Liver (tissue), 9 donors: ENCODE results near the gene SP4. TPM values are rescaled to one million over a fixed set of nuclear protein-coding genes. Genes with fewer than 3 reads are reported as not detected.

ENCODE experiments used
- DNase-seq: peaks from one replicate; pipeline ENCODE4 v3.0.0-alpha.2; 2017; ENCODE audit warnings: low spot score
- H3K27ac ChIP-seq, 2 donors: one replicate each; pipeline ENCODE4 v1.7.0; 2013; ENCODE audit warnings: inconsistent platforms in 2 of 2, low read length in 2 of 2, control low read depth in 1 of 2, low read depth in 1 of 2, mild to moderate bottlenecking in 1 of 2
- H3K27me3 ChIP-seq, 4 donors: one replicate each; pipeline versions ENCODE4 v1.6.1 to v1.7.0; 2013; ENCODE audit warnings: low read length in 3 of 4, inconsistent platforms in 1 of 4, mild to moderate bottlenecking in 1 of 4, moderate library complexity in 1 of 4; ENCODE audit not compliant: control insufficient read depth in 4 of 4, insufficient read depth in 4 of 4
- H3K36me3 ChIP-seq, 4 donors: one replicate each; pipeline versions ENCODE4 v1.6.1 to v1.7.0; 2013; ENCODE audit warnings: low read length in 3 of 4, mild to moderate bottlenecking in 3 of 4, low read depth in 1 of 4, moderate library complexity in 1 of 4; ENCODE audit not compliant: control insufficient read depth in 4 of 4, insufficient read depth in 3 of 4
- H3K4me1 ChIP-seq, 4 donors: one replicate each; pipeline versions ENCODE4 v1.6.1 to v1.7.0; 2013; ENCODE audit warnings: low read length in 3 of 4, mild to moderate bottlenecking in 3 of 4, moderate library complexity in 1 of 4; ENCODE audit not compliant: control insufficient read depth in 4 of 4, insufficient read depth in 4 of 4
- H3K4me3 ChIP-seq, 3 donors: one replicate each; pipeline versions ENCODE4 v1.6.1 to v1.7.0; 2013; ENCODE audit warnings: low read length in 3 of 3, control low read depth in 1 of 3, low read depth in 1 of 3, mild to moderate bottlenecking in 1 of 3
- H3K9ac ChIP-seq, 2 donors: one replicate each; pipeline ENCODE4 v1.7.0; 2013; ENCODE audit warnings: low read length in 2 of 2, mild to moderate bottlenecking in 2 of 2, moderate library complexity in 2 of 2, control low read depth in 1 of 2, low read depth in 1 of 2
- H3K9me3 ChIP-seq, 4 donors: one replicate each; pipeline versions ENCODE4 v1.6.1 to v1.7.0; 2013; ENCODE audit warnings: low read length in 3 of 4; ENCODE audit not compliant: control insufficient read depth in 4 of 4
- ATF3 ChIP-seq: IDR thresholded peaks from 2 replicates; pipeline ENCODE4 v1.6.1; 2016; ENCODE audit warnings: antibody characterized with exemption
- EGR1 ChIP-seq, 2 donors: IDR thresholded peaks; 2 replicates each; pipeline ENCODE4 v1.6.1; 2016 to 2018; ENCODE audit warnings: antibody characterized with exemption in 2 of 2, low read depth in 2 of 2
- FOXA1 ChIP-seq: IDR thresholded peaks from 2 replicates; pipeline ENCODE4 v1.6.1; 2016; ENCODE audit warnings: antibody characterized with exemption
- FOXA2 ChIP-seq: IDR thresholded peaks from 2 replicates; pipeline ENCODE4 v1.6.1; 2016; ENCODE audit warnings: antibody characterized with exemption
- GABPA ChIP-seq, 2 donors: IDR thresholded peaks in 1 of 2; conservative IDR thresholded peaks in 1 of 2; 2 replicates each; pipeline ENCODE4 v1.6.1; 2016; ENCODE audit warnings: antibody characterized with exemption in 2 of 2, mild to moderate bottlenecking in 1 of 2, moderate library complexity in 1 of 2
- HNF4A ChIP-seq, 2 donors: conservative IDR thresholded peaks; 2 replicates each; pipeline ENCODE4 v1.6.1; 2016; ENCODE audit warnings: antibody characterized with exemption in 2 of 2, mild to moderate bottlenecking in 2 of 2
- HNF4G ChIP-seq: IDR thresholded peaks from 2 replicates; pipeline ENCODE4 v1.6.1; 2016; ENCODE audit warnings: antibody characterized with exemption
- JUND ChIP-seq, 2 donors: IDR thresholded peaks; 2 replicates each; pipeline ENCODE4 v1.6.1; 2016; ENCODE audit warnings: antibody characterized with exemption in 2 of 2
- MAX ChIP-seq: IDR thresholded peaks from 2 replicates; pipeline ENCODE4 v1.6.1; 2016; ENCODE audit warnings: antibody characterized with exemption
- NR2F2 ChIP-seq: IDR thresholded peaks from 2 replicates; pipeline ENCODE4 v1.6.1; 2016; ENCODE audit warnings: antibody characterized with exemption
- RAD21 ChIP-seq, 2 donors: IDR thresholded peaks; 2 replicates each; pipeline ENCODE4 v1.6.1; 2016; ENCODE audit warnings: antibody characterized with exemption in 2 of 2, mild to moderate bottlenecking in 2 of 2
- RXRA ChIP-seq, 2 donors: IDR thresholded peaks; 2 replicates each; pipeline ENCODE4 v1.6.1; 2017 to 2018; ENCODE audit warnings: antibody characterized with exemption in 2 of 2, mild to moderate bottlenecking in 1 of 2
- SP1 ChIP-seq: IDR thresholded peaks from 2 replicates; pipeline ENCODE4 v1.6.1; 2018; ENCODE audit warnings: antibody characterized with exemption, mild to moderate bottlenecking
- TAF1 ChIP-seq: conservative IDR thresholded peaks from 2 replicates; pipeline ENCODE4 v1.6.1; 2016; ENCODE audit warnings: antibody characterized with exemption, mild to moderate bottlenecking
- YY1 ChIP-seq: IDR thresholded peaks from 2 replicates; pipeline ENCODE4 v1.6.1; 2016; ENCODE audit warnings: antibody characterized with exemption, mild to moderate bottlenecking
- ZBTB33 ChIP-seq: IDR thresholded peaks from 2 replicates; pipeline ENCODE4 v1.6.1; 2016; ENCODE audit warnings: antibody characterized with exemption
- WGBS: extraction: QIAGEN DNeasy Blood & Tissue Kit; methylation state at CpG from one replicate; pipeline ENCODE4 v1.1.7; 2013; 5-methylcytosine and 5-hydroxymethylcytosine counted together
- polyA plus RNA-seq, 2 donors: library from polyadenylated mRNA; stranded (reverse) in 1 of 2; unstranded in 1 of 2; fragments of 200-250 nt in 1 of 2; fragments of >200 nt in 1 of 2; fragmentation: Nextera tagmentation in 1 of 2; extraction: Ambion mirVana in 1 of 2; gene quantifications; one replicate each; pipeline versions ENCODE4 v1.2.1 to v1.2.3, GENCODE V29; 2013 to 2015
- total RNA-seq, 2 donors: library from RNA; depleted of rRNA; stranded (reverse); fragments of >200 nt; gene quantifications; one replicate each; pipeline ENCODE4 v1.2.3, GENCODE V29; 2014
- TF ChIP-seq, protein P1 (sequence below): IDR thresholded peaks from 2 replicates; pipeline ENCODE4 v1.6.1; 2016; ENCODE audit warnings: antibody characterized with exemption, mild to moderate bottlenecking
- TF ChIP-seq, protein P2 (sequence below): fragments of 150-350 bp; IDR thresholded peaks from 2 replicates; pipeline ENCODE4 v1.5.1; 2017; ENCODE audit warnings: improper control_type of control experiment, low read depth, low read length; ENCODE audit not compliant: missing input control
- donor health status: healthy.
- donor health status: healthy.
- donor health status: healthy.
- donor health status: healthy.
- donor health status: healthy.

The SP4 gene
- total and polyA plus RNA-seq, 4 donors, result 0.61 to 13.2 (median 6.7) TPM

GRCh38 chr7:21500117-21500832 lies 72.4 kb downstream of the SP4 start:
- TF ChIP-seq RAD21 (IDR thresholded peaks at IDR 0.05), result no peak
- TF ChIP-seq, protein P1, sequence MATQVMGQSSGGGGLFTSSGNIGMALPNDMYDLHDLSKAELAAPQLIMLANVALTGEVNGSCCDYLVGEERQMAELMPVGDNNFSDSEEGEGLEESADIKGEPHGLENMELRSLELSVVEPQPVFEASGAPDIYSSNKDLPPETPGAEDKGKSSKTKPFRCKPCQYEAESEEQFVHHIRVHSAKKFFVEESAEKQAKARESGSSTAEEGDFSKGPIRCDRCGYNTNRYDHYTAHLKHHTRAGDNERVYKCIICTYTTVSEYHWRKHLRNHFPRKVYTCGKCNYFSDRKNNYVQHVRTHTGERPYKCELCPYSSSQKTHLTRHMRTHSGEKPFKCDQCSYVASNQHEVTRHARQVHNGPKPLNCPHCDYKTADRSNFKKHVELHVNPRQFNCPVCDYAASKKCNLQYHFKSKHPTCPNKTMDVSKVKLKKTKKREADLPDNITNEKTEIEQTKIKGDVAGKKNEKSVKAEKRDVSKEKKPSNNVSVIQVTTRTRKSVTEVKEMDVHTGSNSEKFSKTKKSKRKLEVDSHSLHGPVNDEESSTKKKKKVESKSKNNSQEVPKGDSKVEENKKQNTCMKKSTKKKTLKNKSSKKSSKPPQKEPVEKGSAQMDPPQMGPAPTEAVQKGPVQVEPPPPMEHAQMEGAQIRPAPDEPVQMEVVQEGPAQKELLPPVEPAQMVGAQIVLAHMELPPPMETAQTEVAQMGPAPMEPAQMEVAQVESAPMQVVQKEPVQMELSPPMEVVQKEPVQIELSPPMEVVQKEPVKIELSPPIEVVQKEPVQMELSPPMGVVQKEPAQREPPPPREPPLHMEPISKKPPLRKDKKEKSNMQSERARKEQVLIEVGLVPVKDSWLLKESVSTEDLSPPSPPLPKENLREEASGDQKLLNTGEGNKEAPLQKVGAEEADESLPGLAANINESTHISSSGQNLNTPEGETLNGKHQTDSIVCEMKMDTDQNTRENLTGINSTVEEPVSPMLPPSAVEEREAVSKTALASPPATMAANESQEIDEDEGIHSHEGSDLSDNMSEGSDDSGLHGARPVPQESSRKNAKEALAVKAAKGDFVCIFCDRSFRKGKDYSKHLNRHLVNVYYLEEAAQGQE, result no peak
- TF ChIP-seq MAX, result no peak
- TF ChIP-seq EGR1 (IDR thresholded peaks at IDR 0.05; ENCODE audit: low read depth in 2 of 2), result no peak
- TF ChIP-seq ZBTB33, result no peak
- no peak for TF ChIP-seq JUND (IDR thresholded peaks at IDR 0.05)
- Histone ChIP-seq H3K4me1 (no peaks in the 10 kb centered on the region), H3K4me3 (no peak overlapping the region), H3K9ac (no peak overlapping the region), H3K36me3 (peaks cover 0 to 1% (median 0%) of the 10 kb centered on the region in 4 donors), H3K27me3 (no peaks in the 10 kb centered on the region), H3K27ac (no peak overlapping the region), H3K9me3 (peaks cover 0 to 2% (median 0%) of the 10 kb centered on the region in 4 donors)
- 88% methylated on average over 6 of the region's 6 CpGs for WGBS
- no peak for DNase-seq

GRCh38 chr7:21504021-21504420 lies 76.1 kb downstream of the SP4 start:
- H3K4me1 ChIP-seq, result peaks cover 0 to 5% (median 0%) of the 10 kb centered on the region in 4 donors
- H3K9me3 ChIP-seq, result no peaks in the 10 kb centered on the region
- WGBS, result 92% methylated on average over 2 of the region's 2 CpGs
- H3K9ac ChIP-seq, result no peak overlapping the region
- no peaks in the 10 kb centered on the region for H3K36me3 ChIP-seq
- no peak overlapping the region for H3K4me3 ChIP-seq
- H3K27me3 ChIP-seq, result no peaks in the 10 kb centered on the region
- no peak for DNase-seq
- H3K27ac ChIP-seq, result no peak overlapping the region
- TF ChIP-seq RXRA (IDR thresholded peaks at IDR 0.05) (no peak), HNF4A (conservative IDR thresholded peaks at IDR 0.05) (no peak), SP1 (no peak), TAF1 (no peak), RAD21 (IDR thresholded peaks at IDR 0.05) (no peak), ZBTB33 (no peak), ATF3 (no peak), HNF4G (no peak), NR2F2 (no peak), FOXA2 (no peak), GABPA (IDR thresholded peaks at IDR 0.05 in 1 of 2, conservative IDR thresholded peaks at IDR 0.05 in 1 of 2) (no peak), EGR1 (IDR thresholded peaks at IDR 0.05; ENCODE audit: low read depth in 2 of 2) (no peak), JUND (IDR thresholded peaks at IDR 0.05) (no peak), FOXA1 (no peak), MAX (no peak), YY1 (no peak)
- TF ChIP-seq, protein P2, sequence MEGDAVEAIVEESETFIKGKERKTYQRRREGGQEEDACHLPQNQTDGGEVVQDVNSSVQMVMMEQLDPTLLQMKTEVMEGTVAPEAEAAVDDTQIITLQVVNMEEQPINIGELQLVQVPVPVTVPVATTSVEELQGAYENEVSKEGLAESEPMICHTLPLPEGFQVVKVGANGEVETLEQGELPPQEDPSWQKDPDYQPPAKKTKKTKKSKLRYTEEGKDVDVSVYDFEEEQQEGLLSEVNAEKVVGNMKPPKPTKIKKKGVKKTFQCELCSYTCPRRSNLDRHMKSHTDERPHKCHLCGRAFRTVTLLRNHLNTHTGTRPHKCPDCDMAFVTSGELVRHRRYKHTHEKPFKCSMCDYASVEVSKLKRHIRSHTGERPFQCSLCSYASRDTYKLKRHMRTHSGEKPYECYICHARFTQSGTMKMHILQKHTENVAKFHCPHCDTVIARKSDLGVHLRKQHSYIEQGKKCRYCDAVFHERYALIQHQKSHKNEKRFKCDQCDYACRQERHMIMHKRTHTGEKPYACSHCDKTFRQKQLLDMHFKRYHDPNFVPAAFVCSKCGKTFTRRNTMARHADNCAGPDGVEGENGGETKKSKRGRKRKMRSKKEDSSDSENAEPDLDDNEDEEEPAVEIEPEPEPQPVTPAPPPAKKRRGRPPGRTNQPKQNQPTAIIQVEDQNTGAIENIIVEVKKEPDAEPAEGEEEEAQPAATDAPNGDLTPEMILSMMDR, result no peak
